Measurements from ENCODE around the gene SLC25A45. TPM values are rescaled to one million over a fixed set of nuclear protein-coding genes. Genes with fewer than 3 reads are reported as not detected.

SLC25A45 gene
- total RNA-seq, 1 donor from 2014 or later, result 1.9 TPM

DNA sequence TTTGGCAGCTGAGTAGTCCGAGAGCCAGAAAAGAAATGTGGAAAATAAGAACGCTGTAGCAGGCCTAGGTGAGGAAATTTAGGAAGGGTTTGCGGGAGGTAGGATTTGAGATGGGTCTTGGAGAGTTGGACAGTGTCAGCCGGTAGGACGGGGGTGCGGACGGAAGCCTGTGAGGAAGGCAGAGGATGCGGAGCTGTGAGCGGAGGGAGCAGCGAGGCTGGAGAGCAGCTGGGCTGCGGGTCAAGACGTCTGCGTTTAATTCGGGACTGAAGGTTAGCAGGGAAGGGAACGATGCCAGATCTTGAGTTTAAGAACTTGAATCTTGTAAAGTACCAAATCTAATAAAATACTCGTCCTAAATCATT, 28.6 kb downstream of the SLC25A45 start:
- H3K9me3 ChIP-seq (ENCODE audit: insufficient read depth, low read depth, low read length), result no peaks in the 10 kb centered on the region
- peaks cover 26% of the 10 kb centered on the region for H3K27me3 Mint-ChIP-seq (ENCODE audit: low read depth, unreplicated experiment)
- TF ChIP-seq, protein P1, sequence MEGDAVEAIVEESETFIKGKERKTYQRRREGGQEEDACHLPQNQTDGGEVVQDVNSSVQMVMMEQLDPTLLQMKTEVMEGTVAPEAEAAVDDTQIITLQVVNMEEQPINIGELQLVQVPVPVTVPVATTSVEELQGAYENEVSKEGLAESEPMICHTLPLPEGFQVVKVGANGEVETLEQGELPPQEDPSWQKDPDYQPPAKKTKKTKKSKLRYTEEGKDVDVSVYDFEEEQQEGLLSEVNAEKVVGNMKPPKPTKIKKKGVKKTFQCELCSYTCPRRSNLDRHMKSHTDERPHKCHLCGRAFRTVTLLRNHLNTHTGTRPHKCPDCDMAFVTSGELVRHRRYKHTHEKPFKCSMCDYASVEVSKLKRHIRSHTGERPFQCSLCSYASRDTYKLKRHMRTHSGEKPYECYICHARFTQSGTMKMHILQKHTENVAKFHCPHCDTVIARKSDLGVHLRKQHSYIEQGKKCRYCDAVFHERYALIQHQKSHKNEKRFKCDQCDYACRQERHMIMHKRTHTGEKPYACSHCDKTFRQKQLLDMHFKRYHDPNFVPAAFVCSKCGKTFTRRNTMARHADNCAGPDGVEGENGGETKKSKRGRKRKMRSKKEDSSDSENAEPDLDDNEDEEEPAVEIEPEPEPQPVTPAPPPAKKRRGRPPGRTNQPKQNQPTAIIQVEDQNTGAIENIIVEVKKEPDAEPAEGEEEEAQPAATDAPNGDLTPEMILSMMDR (IDR thresholded peaks at IDR 0.05; ENCODE audit: insufficient read depth, low read depth, low read length), result no peak
- TF ChIP-seq EZH2 (IDR thresholded peaks at IDR 0.05; ENCODE audit: insufficient read depth, low read length), result no peak
- no peaks in the 10 kb centered on the region for H3K9me3 Mint-ChIP-seq (ENCODE audit: unreplicated experiment)
- H3K36me3 Mint-ChIP-seq (ENCODE audit: low read depth, unreplicated experiment), result peaks cover 8% of the 10 kb centered on the region
- no peak overlapping the region for H3K27ac ChIP-seq (ENCODE audit: low read depth, low read length)
- H3K36me3 ChIP-seq (ENCODE audit: insufficient read depth, low read length), result peaks cover 31% of the 10 kb centered on the region
- H3K4me2 ChIP-seq (ENCODE audit: low read length), result peak overlapping the region; percentile 89
- no peak overlapping the region for H2AFZ ChIP-seq (ENCODE audit: low read depth, low read length)
- DNase-seq (ENCODE audit: low read depth) (no peak), FAIRE-seq (no peak)
- H4K20me1 ChIP-seq (ENCODE audit: insufficient read depth, low read length), result peaks cover 34% of the 10 kb centered on the region
- H3K4me1 Mint-ChIP-seq (ENCODE audit: low read depth, unreplicated experiment), result peaks cover 8% of the 10 kb centered on the region
- peak overlapping the region; percentile 62 for H3K4me3 ChIP-seq (ENCODE audit: insufficient read depth, low read depth, low read length)
- H3K9ac ChIP-seq (ENCODE audit: low read length), result peak overlapping the region; percentile 30
- H3K79me2 ChIP-seq (ENCODE audit: insufficient read depth, low read length), result no peaks in the 10 kb centered on the region
- H3K4me3 Mint-ChIP-seq (ENCODE audit: unreplicated experiment), result peak overlapping the region; percentile 29
- peaks cover 17% of the 10 kb centered on the region for H3K4me1 ChIP-seq (ENCODE audit: insufficient read depth, low read length)
- peaks cover 17% of the 10 kb centered on the region for H3K27me3 ChIP-seq (ENCODE audit: insufficient read depth, low read length)
- peak overlapping the region; percentile 1 for H3K27ac Mint-ChIP-seq (ENCODE audit: unreplicated experiment)

DNA sequence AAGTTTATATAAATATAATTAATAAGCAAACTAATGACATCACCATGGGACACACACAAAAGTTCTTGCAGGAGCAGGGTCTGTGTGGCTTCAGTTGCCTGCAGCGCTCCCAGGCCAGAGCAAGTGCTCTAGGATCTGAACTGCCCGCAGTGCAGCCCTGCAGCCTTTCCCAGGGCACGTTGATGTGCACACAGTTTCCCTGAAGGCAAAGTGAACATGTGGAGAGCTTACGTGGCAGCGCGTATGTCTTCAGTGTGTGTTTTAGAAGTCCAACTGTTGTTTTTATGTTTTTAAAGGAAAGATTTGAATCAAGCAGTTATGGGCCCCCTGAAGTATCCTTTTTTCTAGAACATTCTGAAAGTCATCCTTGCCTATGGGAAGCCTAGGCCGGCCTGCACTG, 29.1 kb downstream of the SLC25A45 start:
- Histone ChIP-seq H3K79me2 (ENCODE audit: insufficient read depth, low read length) (no peaks in the 10 kb centered on the region), H3K4me1 (ENCODE audit: insufficient read depth, low read length) (peaks cover 17% of the 10 kb centered on the region), H2AFZ (ENCODE audit: low read depth, low read length) (no peak overlapping the region), H3K27ac (ENCODE audit: low read depth, low read length) (no peak overlapping the region), H4K20me1 (ENCODE audit: insufficient read depth, low read length) (peaks cover 34% of the 10 kb centered on the region), H3K36me3 (ENCODE audit: insufficient read depth, low read length) (peaks cover 35% of the 10 kb centered on the region), H3K9me3 (ENCODE audit: insufficient read depth, low read depth, low read length) (no peaks in the 10 kb centered on the region), H3K9ac (ENCODE audit: low read length) (no peak overlapping the region), H3K4me3 (ENCODE audit: insufficient read depth, low read depth, low read length) (no peak overlapping the region), H3K27me3 (ENCODE audit: insufficient read depth, low read length) (peaks cover 17% of the 10 kb centered on the region), H3K4me2 (ENCODE audit: low read length) (peak overlapping the region; percentile 89)
- no peaks in the 10 kb centered on the region for H3K9me3 Mint-ChIP-seq (ENCODE audit: unreplicated experiment)
- TF ChIP-seq, protein P1 (IDR thresholded peaks at IDR 0.05; ENCODE audit: insufficient read depth, low read depth, low read length), result no peak
- no peak for TF ChIP-seq EZH2 (IDR thresholded peaks at IDR 0.05; ENCODE audit: insufficient read depth, low read length)
- FAIRE-seq, result no peak
- DNase-seq (ENCODE audit: low read depth), result no peak
- peak overlapping the region; percentile 68 for H3K27ac Mint-ChIP-seq (ENCODE audit: unreplicated experiment)
- peak overlapping the region; percentile 29 for H3K4me3 Mint-ChIP-seq (ENCODE audit: unreplicated experiment)
- H3K27me3 Mint-ChIP-seq (ENCODE audit: low read depth, unreplicated experiment), result peaks cover 26% of the 10 kb centered on the region
- peaks cover 8% of the 10 kb centered on the region for H3K4me1 Mint-ChIP-seq (ENCODE audit: low read depth, unreplicated experiment)
- peaks cover 10% of the 10 kb centered on the region for H3K36me3 Mint-ChIP-seq (ENCODE audit: low read depth, unreplicated experiment)

DNA sequence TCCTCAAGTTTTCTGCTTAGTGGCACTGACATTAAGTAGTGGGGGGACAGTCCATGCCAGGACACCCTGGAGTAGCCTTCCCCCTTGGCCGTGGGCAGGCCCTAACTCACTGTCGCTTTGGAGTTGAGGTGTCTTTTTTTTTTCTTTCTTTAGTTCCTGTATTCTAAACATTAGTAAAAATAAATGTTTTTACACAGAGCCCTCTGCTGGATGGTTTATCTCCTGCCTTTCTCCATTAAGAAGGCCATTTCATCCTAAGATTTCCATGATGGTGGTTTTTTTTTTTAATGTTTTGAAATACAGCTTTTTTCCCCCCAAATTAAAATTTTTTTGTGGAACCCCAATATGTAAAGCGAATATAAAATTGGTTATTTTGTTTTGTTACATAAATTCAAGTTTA, 29.7 kb downstream of the SLC25A45 start:
- H3K36me3 Mint-ChIP-seq (ENCODE audit: low read depth, unreplicated experiment), result peaks cover 10% of the 10 kb centered on the region
- peaks cover 17% of the 10 kb centered on the region for H3K4me1 ChIP-seq (ENCODE audit: insufficient read depth, low read length)
- DNase-seq (ENCODE audit: low read depth), result no peak
- H3K9ac ChIP-seq (ENCODE audit: low read length), result no peak overlapping the region
- peaks cover 4% of the 10 kb centered on the region for H3K4me1 Mint-ChIP-seq (ENCODE audit: low read depth, unreplicated experiment)
- H3K79me2 ChIP-seq (ENCODE audit: insufficient read depth, low read length), result no peaks in the 10 kb centered on the region
- peaks cover 39% of the 10 kb centered on the region for H3K36me3 ChIP-seq (ENCODE audit: insufficient read depth, low read length)
- no peak overlapping the region for H3K4me3 Mint-ChIP-seq (ENCODE audit: unreplicated experiment)
- H3K27me3 Mint-ChIP-seq (ENCODE audit: low read depth, unreplicated experiment), result peaks cover 21% of the 10 kb centered on the region
- H3K27ac Mint-ChIP-seq (ENCODE audit: unreplicated experiment), result no peak overlapping the region
- H3K27me3 ChIP-seq (ENCODE audit: insufficient read depth, low read length), result peaks cover 16% of the 10 kb centered on the region
- H3K27ac ChIP-seq (ENCODE audit: low read depth, low read length), result no peak overlapping the region
- no peaks in the 10 kb centered on the region for H3K9me3 Mint-ChIP-seq (ENCODE audit: unreplicated experiment)
- no peak for FAIRE-seq
- H4K20me1 ChIP-seq (ENCODE audit: insufficient read depth, low read length), result peaks cover 34% of the 10 kb centered on the region
- no peak overlapping the region for H3K4me3 ChIP-seq (ENCODE audit: insufficient read depth, low read depth, low read length)
- no peak overlapping the region for H2AFZ ChIP-seq (ENCODE audit: low read depth, low read length)
- no peak for TF ChIP-seq EZH2 (IDR thresholded peaks at IDR 0.05; ENCODE audit: insufficient read depth, low read length)
- TF ChIP-seq, protein P1 (IDR thresholded peaks at IDR 0.05; ENCODE audit: insufficient read depth, low read depth, low read length), result peak; percentile 40
- H3K4me2 ChIP-seq (ENCODE audit: low read length), result no peak overlapping the region
- no peaks in the 10 kb centered on the region for H3K9me3 ChIP-seq (ENCODE audit: insufficient read depth, low read depth, low read length)
